Adrenal gland (tissue), 12 donors: ENCODE results near the gene MYBPHL. TPM values are rescaled to one million over a fixed set of nuclear protein-coding genes. Genes with fewer than 3 reads are reported as not detected.
A peak's percentile ranks its signal among the peaks of the same experiment; 100 is the strongest.

Experiments
- DNase-seq, 7 donors: peaks; one replicate each; pipeline ENCODE4 v3.0.0-alpha.2; 2019 to 2020
- H3K27ac ChIP-seq, 5 donors: fragments of 200-600 bp; sonication (generic) in 4 of 5; 1 replicate in 3 of 5; 2 replicates in 2 of 5; pipeline versions ENCODE4 v1.5.1 to v1.8.0; 2016 to 2020; ENCODE audit warnings: mild to moderate bottlenecking in 1 of 5
- H3K27me3 ChIP-seq: fragments of 200-600 bp; 2 replicates; pipeline ENCODE4 v1.8.0; 2021
- H3K36me3 ChIP-seq, 2 donors: fragments of 200-600 bp; replicated peaks in 1 of 2; 1 replicate in 1 of 2; 2 replicates in 1 of 2; pipeline versions ENCODE4 v1.5.1 to v1.8.0; 2018 to 2022
- H3K4me1 ChIP-seq, 2 donors: fragments of 200-600 bp; replicated peaks in 1 of 2; 1 replicate in 1 of 2; 2 replicates in 1 of 2; pipeline versions ENCODE4 v1.5.1 to v1.8.0; 2018 to 2021
- H3K4me3 ChIP-seq, 4 donors: fragments of 200-600 bp; sonication (generic) in 3 of 4; one replicate each; pipeline ENCODE4 v1.5.1; 2016 to 2018
- H3K9me3 ChIP-seq, 3 donors: fragments of 200-600 bp; sonication (generic) in 1 of 3; replicated peaks in 1 of 3; 1 replicate in 2 of 3; 2 replicates in 1 of 3; pipeline versions ENCODE4 v1.5.1 to v1.8.0; 2016 to 2021
- CTCF ChIP-seq, 6 experiments: fragments of 450-650 bp in 4 of 6; fragments of 200-600 bp in 2 of 6; sonication (generic) in 1 of 6; IDR thresholded peaks; 1 replicate in 5 of 6; 2 replicates in 1 of 6; pipeline versions ENCODE4 v1.5.1 to v1.8.0; 2016 to 2021; ENCODE audit warnings: antibody characterized with exemption in 6 of 6, mild to moderate bottlenecking in 2 of 6, moderate library complexity in 1 of 6
- POLR2A ChIP-seq, 2 donors: fragments of 450-650 bp; IDR thresholded peaks; one replicate each; pipeline ENCODE4 v1.6.1; 2017; ENCODE audit warnings: antibody characterized with exemption in 2 of 2, mild to moderate bottlenecking in 2 of 2, moderate library complexity in 1 of 2
- WGBS, 4 donors: extraction: QIAGEN DNeasy Blood & Tissue Kit in 2 of 4; methylation state at CpG; one replicate each; pipeline versions ENCODE4 v1.1.5 to v1.1.7; 2013 to 2017; 5-methylcytosine and 5-hydroxymethylcytosine counted together
- intact Hi-C, 2 donors: fragments of 100-400 bp; cut with DNase I; formaldehyde crosslinking; loops; one replicate each; pipeline versions ENCODE4 v1.14.1 to v1.15.0; 2022 to 2023
- polyA plus RNA-seq, 3 donors: library from polyadenylated mRNA; stranded (reverse); fragments of 200-250 nt in 2 of 3; fragments of 350-450 nt in 1 of 3; fragmentation: Illumina TruSeq in 1 of 3; extraction: RNeasy Lipid Tissue Mini Kit (QIAGEN cat#74804) in 1 of 3; gene quantifications; one replicate each; pipeline ENCODE4 v1.2.3, GENCODE V29; 2013 to 2014
- total RNA-seq, 9 donors: library from RNA; depleted of rRNA in 4 of 9; stranded (reverse); fragments of >200 nt in 4 of 9; fragments of 120-200 nt in 1 of 9; fragmentation: NEBNext Ultra II Directional in 1 of 9; extraction: Animal tissue kit (Norgen Biotek cat#: 25700) in 1 of 9; gene quantifications; one replicate each; pipeline versions ENCODE4 v1.1.0 to v1.2.4, GENCODE V29; 2013 to 2023
- donor health status: healthy with polysubstance abuse.
- donor health status: Bipolar disorder and iron deficiency.
- donor health status: DM: yes; HTN: yes; CAD: no.
- donor health status: DM: no; HTN: no; CAD: no.
- donor health status: DM: no; HTN: no; CAD: no.
- donor health status: DM: yes; HTN: yes; CAD: no.

MYBPHL gene
- total and polyA plus RNA-seq, 12 donors = 0.32 to 12.3 (median 0.51) TPM; not detected in 6

GRCh38 chr1:109242387-109242786 lies 64.4 kb downstream of the MYBPHL start:
- WGBS, 4 donors = 50 to 59% (median 54%) methylated on average over 7 of the region's 7 CpGs
- TF ChIP-seq POLR2A (IDR thresholded peaks at IDR 0.05) = no peak
- TF ChIP-seq CTCF (IDR thresholded peaks at IDR 0.05) = no peak
- Histone ChIP-seq H3K4me1 (peaks cover 8 to 16% of the 10 kb centered on the region in 2 donors), H3K27ac (no peak overlapping the region), H3K27me3 (no peaks in the 10 kb centered on the region), H3K36me3 (peaks cover 0 to 16% of the 10 kb centered on the region in 2 donors), H3K9me3 (no peaks in the 10 kb centered on the region), H3K4me3 (no peak overlapping the region)
- intact Hi-C loops = no loop called here
- peak in 1 of 7 donors; percentile 50 for DNase-seq

Other genes with a start within 250 kb of the MYBPHL start
- gene TAF13, start 231.0 kb downstream of the MYBPHL start, total RNA-seq = 10 to 100 TPM; 11.7 to 68.6 (median 31.3) TPM
- gene TAF13, start 231.0 kb downstream of the MYBPHL start, polyA plus RNA-seq = 10 to 100 TPM; 13.7 to 96.5 (median 21.6) TPM
- gene TMEM167B, start 216.2 kb downstream of the MYBPHL start, total RNA-seq = 10 to 100 TPM; 30.0 to 92.1 (median 58.1) TPM
- 100 to 1,000 TPM in 1 of 3 donors, 10 to 100 TPM in 2; 14.2 to 106 (median 16.9) TPM for gene TMEM167B, start 216.2 kb downstream of the MYBPHL start, polyA plus RNA-seq
- gene ELAPOR1, start 192.9 kb downstream of the MYBPHL start, total RNA-seq = 1 to 10 TPM in 6 of 9 donors, under 1 TPM in 3; 0.09 to 9.9 (median 1.4) TPM
- 10 to 100 TPM in 1 of 3 donors, 1 to 10 TPM in 2; 1.4 to 11.2 (median 5.6) TPM for gene ELAPOR1, start 192.9 kb downstream of the MYBPHL start, polyA plus RNA-seq
- gene SARS1, start 93.1 kb downstream of the MYBPHL start, total RNA-seq = 100 to 1,000 TPM; 135 to 216 (median 154) TPM
- gene SARS1, start 93.1 kb downstream of the MYBPHL start, polyA plus RNA-seq = 100 to 1,000 TPM in 1 of 3 donors, 10 to 100 TPM in 2; 64.3 to 211 (median 69.0) TPM
- 1 to 10 TPM in 8 of 9 donors, under 1 TPM in 1; 0.89 to 9.1 (median 5.1) TPM for gene CELSR2, start 57.5 kb downstream of the MYBPHL start, total RNA-seq
- 1 to 10 TPM; 1.7 to 6.3 (median 1.8) TPM for gene CELSR2, start 57.5 kb downstream of the MYBPHL start, polyA plus RNA-seq
- gene PSRC1, start 23.9 kb downstream of the MYBPHL start, total RNA-seq = 10 to 100 TPM in 1 of 9 donors, 1 to 10 TPM in 7, under 1 TPM in 1; 0.52 to 13.2 (median 2.6) TPM
- 1 to 10 TPM; 1.7 to 5.8 (median 2.4) TPM for gene PSRC1, start 23.9 kb downstream of the MYBPHL start, polyA plus RNA-seq
- 10 to 100 TPM; 20.1 to 56.8 (median 41.8) TPM for gene SORT1, start 90.9 kb upstream of the MYBPHL start, total RNA-seq
- gene SORT1, start 90.9 kb upstream of the MYBPHL start, polyA plus RNA-seq = 10 to 100 TPM; 13.4 to 14.6 (median 14.2) TPM
- 100 to 1,000 TPM in 2 of 9 donors, 10 to 100 TPM in 7; 22.8 to 187 (median 67.8) TPM for gene PSMA5, start 119.4 kb upstream of the MYBPHL start, total RNA-seq
- 100 to 1,000 TPM in 1 of 3 donors, 10 to 100 TPM in 2; 26.3 to 108 (median 40.1) TPM for gene PSMA5, start 119.4 kb upstream of the MYBPHL start, polyA plus RNA-seq
- 10 to 100 TPM in 5 of 9 donors, 1 to 10 TPM in 4; 6.4 to 20.3 (median 13.6) TPM for gene SYPL2, start 159.5 kb upstream of the MYBPHL start, total RNA-seq
- gene SYPL2, start 159.5 kb upstream of the MYBPHL start, polyA plus RNA-seq = 10 to 100 TPM in 1 of 3 donors, 1 to 10 TPM in 2; 5.8 to 23.6 (median 8.5) TPM
- gene ATXN7L2, start 176.9 kb upstream of the MYBPHL start, total RNA-seq = 10 to 100 TPM in 4 of 9 donors, 1 to 10 TPM in 5; 5.8 to 16.3 (median 9.1) TPM
- 100 to 1,000 TPM in 1 of 3 donors, 10 to 100 TPM in 1, 1 to 10 TPM in 1; 3.1 to 109 (median 45.5) TPM for gene ATXN7L2, start 176.9 kb upstream of the MYBPHL start, polyA plus RNA-seq
- 10 to 100 TPM in 6 of 9 donors, 1 to 10 TPM in 3; 8.4 to 21.2 (median 13.8) TPM for gene CYB561D1, start 187.1 kb upstream of the MYBPHL start, total RNA-seq
- gene CYB561D1, start 187.1 kb upstream of the MYBPHL start, polyA plus RNA-seq = 1 to 10 TPM; 4.4 to 9.5 (median 7.8) TPM
- 10 to 100 TPM; 17.2 to 27.9 (median 22.8) TPM for gene AMIGO1, start 202.7 kb upstream of the MYBPHL start, total RNA-seq
- 10 to 100 TPM in 1 of 3 donors, 1 to 10 TPM in 2; 3.8 to 20.7 (median 4.7) TPM for gene AMIGO1, start 202.7 kb upstream of the MYBPHL start, polyA plus RNA-seq
- gene GPR61, start 232.9 kb upstream of the MYBPHL start, total RNA-seq = 1 to 10 TPM in 2 of 9 donors, under 1 TPM in 5, not detected in 2; 0.11 to 4.9 (median 0.57) TPM
- gene GPR61, start 232.9 kb upstream of the MYBPHL start, polyA plus RNA-seq = 1 to 10 TPM in 1 of 3 donors, under 1 TPM in 2; 0.57 to 1.2 (median 0.88) TPM
- gene GNAI3, start 241.6 kb upstream of the MYBPHL start, total RNA-seq = 10 to 100 TPM in 1 of 9 donors, 1 to 10 TPM in 8; 2.8 to 12.0 (median 5.8) TPM
- gene GNAI3, start 241.6 kb upstream of the MYBPHL start, polyA plus RNA-seq = 1 to 10 TPM; 1.6 to 7.7 (median 2.2) TPM